Measurements from ENCODE around the gene ABLIM2.

ABLIM2 gene

GRCh38 chr4:8119877-8120276 is 38.7 kb downstream of the ABLIM2 start:
- no peak for DNase-seq (ENCODE audit: low spot score)

- no peak for DNase-seq (ENCODE audit: low spot score)
Measured at GRCh38 chr4:8118531-8118930, 40.1 kb downstream of the ABLIM2 start.

GRCh38 chr4:8118035-8118434 is 40.6 kb downstream of the ABLIM2 start:
- DNase-seq (ENCODE audit: low spot score), result no peak

GRCh38 chr4:8117278-8117682 is 41.3 kb downstream of the ABLIM2 start:
- no peak for DNase-seq (ENCODE audit: low spot score)

- DNase-seq (ENCODE audit: low spot score), result no peak
Measured at GRCh38 chr4:8115916-8116315, 42.7 kb downstream of the ABLIM2 start.

- DNase-seq (ENCODE audit: low spot score), result no peak
Measured at GRCh38 chr4:8115203-8115520, 43.5 kb downstream of the ABLIM2 start.

- DNase-seq (ENCODE audit: low spot score), result no peak
Measured at GRCh38 chr4:8114456-8115202, 44.0 kb downstream of the ABLIM2 start.

GRCh38 chr4:8113611-8114377 is 44.8 kb downstream of the ABLIM2 start:
- no peak for DNase-seq (ENCODE audit: low spot score)

- DNase-seq (ENCODE audit: low spot score), result no peak
Measured at GRCh38 chr4:8112672-8113071, 45.9 kb downstream of the ABLIM2 start.

GRCh38 chr4:8112036-8112576 is 46.5 kb downstream of the ABLIM2 start:
- DNase-seq (ENCODE audit: low spot score), result no peak

GRCh38 chr4:8110071-8110986 is 48.3 kb downstream of the ABLIM2 start:
- no peak for DNase-seq (ENCODE audit: low spot score)

GRCh38 chr4:8109406-8110065 is 49.1 kb downstream of the ABLIM2 start:
- no peak for DNase-seq (ENCODE audit: low spot score)

GRCh38 chr4:8108991-8109390 is 49.6 kb downstream of the ABLIM2 start:
- DNase-seq (ENCODE audit: low spot score), result no peak

- no peak for DNase-seq (ENCODE audit: low spot score)
Measured at GRCh38 chr4:8108261-8108660, 50.4 kb downstream of the ABLIM2 start.

- no peak for DNase-seq (ENCODE audit: low spot score)
Measured at GRCh38 chr4:8107146-8107657, 51.4 kb downstream of the ABLIM2 start.

- DNase-seq (ENCODE audit: low spot score), result no peak
Measured at GRCh38 chr4:8106451-8107025, 52.1 kb downstream of the ABLIM2 start.

GRCh38 chr4:8105306-8106100 is 53.1 kb downstream of the ABLIM2 start:
- DNase-seq (ENCODE audit: low spot score), result no peak

- DNase-seq (ENCODE audit: low spot score), result no peak
Measured at GRCh38 chr4:8104491-8105305, 53.9 kb downstream of the ABLIM2 start.

Data from CD4-positive, alpha-beta T cell treated with Interleukin-2 at 100 ng/mL for 4 hours (primary cell).